Measurements from ENCODE around the gene COG5.

- no peak for TF ChIP-seq GATA3 (IDR thresholded peaks at IDR 0.05; ENCODE audit: low read depth, low read length)
- no peak for TF ChIP-seq GATA2 (IDR thresholded peaks at IDR 0.05; ENCODE audit: low read depth, low read length)
Observed at GRCh38 chr7:107206136-107206535, 357.6 kb downstream of the COG5 start.
